C4-2B (cell line): ENCODE measurements around the gene FHIT.

ENCODE experiments used
- ZFX ChIP-seq: fragments of 450-650 bp; IDR thresholded peaks from 2 replicates; pipeline ENCODE4 v1.6.1; 2017
- TF ChIP-seq, protein P1 (sequence below): fragments of 450-650 bp; conservative IDR thresholded peaks from 2 replicates; pipeline ENCODE4 v1.5.1; 2017; ENCODE audit warnings: mild to moderate bottlenecking

DNA sequence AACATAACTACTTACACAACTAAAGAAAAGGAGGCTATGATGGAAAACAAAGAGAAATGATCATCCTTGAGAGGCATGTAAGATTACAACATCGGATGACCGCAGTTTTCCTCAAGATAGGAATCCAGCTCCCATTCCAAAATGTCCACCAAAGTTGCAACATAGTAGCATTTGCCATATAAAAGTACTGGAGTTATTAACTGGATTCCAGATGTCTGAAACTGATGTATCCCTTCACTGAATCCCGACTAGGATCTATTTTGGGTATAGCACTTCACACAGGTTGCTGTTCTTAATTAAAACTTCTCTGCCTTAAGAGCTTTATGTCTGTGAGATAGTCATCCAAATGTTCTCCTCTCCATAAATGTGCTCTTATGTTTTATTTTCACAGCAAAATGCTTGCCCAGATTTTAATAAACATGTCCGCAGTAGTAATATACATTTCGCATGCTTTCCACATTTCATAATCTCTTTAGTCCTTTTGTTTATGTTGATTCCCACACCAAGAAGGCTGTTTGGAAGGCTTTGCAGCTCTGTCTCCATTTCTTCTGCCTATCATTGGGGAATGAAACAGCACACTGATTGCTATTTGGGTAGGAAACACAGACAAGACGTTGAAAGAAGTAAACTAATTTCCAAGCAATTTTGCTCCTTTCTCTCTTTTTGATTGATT is 1484.9 kb downstream of the FHIT start:
- TF ChIP-seq, protein P1, sequence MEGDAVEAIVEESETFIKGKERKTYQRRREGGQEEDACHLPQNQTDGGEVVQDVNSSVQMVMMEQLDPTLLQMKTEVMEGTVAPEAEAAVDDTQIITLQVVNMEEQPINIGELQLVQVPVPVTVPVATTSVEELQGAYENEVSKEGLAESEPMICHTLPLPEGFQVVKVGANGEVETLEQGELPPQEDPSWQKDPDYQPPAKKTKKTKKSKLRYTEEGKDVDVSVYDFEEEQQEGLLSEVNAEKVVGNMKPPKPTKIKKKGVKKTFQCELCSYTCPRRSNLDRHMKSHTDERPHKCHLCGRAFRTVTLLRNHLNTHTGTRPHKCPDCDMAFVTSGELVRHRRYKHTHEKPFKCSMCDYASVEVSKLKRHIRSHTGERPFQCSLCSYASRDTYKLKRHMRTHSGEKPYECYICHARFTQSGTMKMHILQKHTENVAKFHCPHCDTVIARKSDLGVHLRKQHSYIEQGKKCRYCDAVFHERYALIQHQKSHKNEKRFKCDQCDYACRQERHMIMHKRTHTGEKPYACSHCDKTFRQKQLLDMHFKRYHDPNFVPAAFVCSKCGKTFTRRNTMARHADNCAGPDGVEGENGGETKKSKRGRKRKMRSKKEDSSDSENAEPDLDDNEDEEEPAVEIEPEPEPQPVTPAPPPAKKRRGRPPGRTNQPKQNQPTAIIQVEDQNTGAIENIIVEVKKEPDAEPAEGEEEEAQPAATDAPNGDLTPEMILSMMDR: no peak
- no peak for TF ChIP-seq ZFX
